Thyroid gland (tissue), 4 donors: ENCODE results near the gene MOGAT2. TPM values are rescaled to one million over a fixed set of nuclear protein-coding genes. Genes with fewer than 3 reads are reported as not detected.
"Not testable (repeated sequence)": the region's sequence is repeated elsewhere in the genome, so short reads cannot be mapped to it uniquely, and the experiment has no call there.

Experiments
- DNase-seq, 2 donors: peaks; one replicate each; pipeline ENCODE4 v3.0.0-alpha.2; 2019
- H3K27ac ChIP-seq, 3 donors: fragments of 200-600 bp; sonication (generic); 1 replicate in 2 of 3; 2 replicates in 1 of 3; pipeline ENCODE4 v1.5.1; 2016 to 2019; ENCODE audit warnings: mild to moderate bottlenecking in 1 of 3, moderate library complexity in 1 of 3
- H3K27me3 ChIP-seq: fragments of 200-600 bp; sonication (generic); one replicate; pipeline ENCODE4 v1.5.1; 2019
- H3K36me3 ChIP-seq, 2 donors: fragments of 200-600 bp; sonication (generic); one replicate each; pipeline ENCODE4 v1.5.1; 2016 to 2019
- H3K4me1 ChIP-seq, 2 donors: fragments of 200-600 bp; sonication (generic); one replicate each; pipeline ENCODE4 v1.5.1; 2017 to 2019
- H3K4me3 ChIP-seq, 3 donors: fragments of 200-600 bp; sonication (generic); replicated peaks in 1 of 3; 1 replicate in 2 of 3; 2 replicates in 1 of 3; pipeline ENCODE4 v1.5.1; 2016; ENCODE audit warnings: mild to moderate bottlenecking in 1 of 3
- H3K9me3 ChIP-seq: fragments of 200-600 bp; sonication (generic); one replicate; pipeline ENCODE4 v1.5.1; 2017
- POLR2A ChIP-seq, 2 donors: fragments of 450-650 bp; IDR thresholded peaks; one replicate each; pipeline ENCODE4 v1.6.1; 2017; ENCODE audit warnings: antibody characterized with exemption in 2 of 2, mild to moderate bottlenecking in 2 of 2, moderate library complexity in 1 of 2
- WGBS, 2 donors: methylation state at CpG; one replicate each; pipeline ENCODE4 v1.1.5; 2017; 5-methylcytosine and 5-hydroxymethylcytosine counted together
- intact Hi-C: fragments of 100-400 bp; cut with DNase I; formaldehyde crosslinking; loops from one replicate; pipeline ENCODE4 v1.15.1; 2023
- total RNA-seq, 4 donors: library from RNA; depleted of rRNA; stranded (reverse); fragments of >200 nt; gene quantifications; one replicate each; pipeline ENCODE4 v1.2.3, GENCODE V29; 2016
- TF ChIP-seq, protein P1 (sequence below), 6 experiments: fragments of 200-600 bp in 3 of 6; fragments of 450-650 bp in 3 of 6; sonication (generic) in 3 of 6; IDR thresholded peaks; one replicate each; pipeline ENCODE4 v1.5.1; 2016 to 2019; ENCODE audit warnings: antibody characterized with exemption in 6 of 6, mild to moderate bottlenecking in 2 of 6, inconsistent platforms in 1 of 6, moderate library complexity in 1 of 6

The MOGAT2 gene
- total RNA-seq, 4 donors from 2014 or later: 1.0 TPM; not detected in 3

DNA sequence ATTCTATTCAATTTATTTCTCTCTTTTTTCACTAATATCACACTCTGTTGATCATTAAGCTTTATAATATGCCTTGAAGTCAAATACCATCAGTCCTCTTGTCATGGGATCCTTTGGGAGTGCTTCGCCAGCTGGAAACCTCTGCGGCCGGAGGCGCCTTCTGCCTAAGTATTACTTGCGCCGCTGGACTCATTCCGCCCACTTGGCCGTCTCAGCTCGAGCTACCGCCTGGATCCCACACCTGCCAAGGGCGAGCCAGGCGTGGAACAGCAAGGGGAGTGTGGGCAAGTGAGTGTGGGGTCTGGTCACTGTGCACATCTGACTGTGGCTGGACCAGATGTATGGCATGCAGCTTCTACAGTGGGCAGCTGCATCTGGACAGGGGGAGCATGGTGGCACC, 39.7 kb upstream of the MOGAT2 start:
- no peaks in the 10 kb centered on the region for H3K27me3 ChIP-seq
- intact Hi-C loops: no loop called here
- DNase-seq: no peak
- no peaks in the 10 kb centered on the region for H3K9me3 ChIP-seq
- no peaks in the 10 kb centered on the region for H3K4me1 ChIP-seq
- no peaks in the 10 kb centered on the region for H3K36me3 ChIP-seq
- H3K4me3 ChIP-seq: no peak overlapping the region
- WGBS, 2 donors: 76 to 80% methylated on average over 12 of the region's 12 CpGs
- no peak overlapping the region for H3K27ac ChIP-seq
- TF ChIP-seq POLR2A (IDR thresholded peaks at IDR 0.05): no peak
- TF ChIP-seq, protein P1, sequence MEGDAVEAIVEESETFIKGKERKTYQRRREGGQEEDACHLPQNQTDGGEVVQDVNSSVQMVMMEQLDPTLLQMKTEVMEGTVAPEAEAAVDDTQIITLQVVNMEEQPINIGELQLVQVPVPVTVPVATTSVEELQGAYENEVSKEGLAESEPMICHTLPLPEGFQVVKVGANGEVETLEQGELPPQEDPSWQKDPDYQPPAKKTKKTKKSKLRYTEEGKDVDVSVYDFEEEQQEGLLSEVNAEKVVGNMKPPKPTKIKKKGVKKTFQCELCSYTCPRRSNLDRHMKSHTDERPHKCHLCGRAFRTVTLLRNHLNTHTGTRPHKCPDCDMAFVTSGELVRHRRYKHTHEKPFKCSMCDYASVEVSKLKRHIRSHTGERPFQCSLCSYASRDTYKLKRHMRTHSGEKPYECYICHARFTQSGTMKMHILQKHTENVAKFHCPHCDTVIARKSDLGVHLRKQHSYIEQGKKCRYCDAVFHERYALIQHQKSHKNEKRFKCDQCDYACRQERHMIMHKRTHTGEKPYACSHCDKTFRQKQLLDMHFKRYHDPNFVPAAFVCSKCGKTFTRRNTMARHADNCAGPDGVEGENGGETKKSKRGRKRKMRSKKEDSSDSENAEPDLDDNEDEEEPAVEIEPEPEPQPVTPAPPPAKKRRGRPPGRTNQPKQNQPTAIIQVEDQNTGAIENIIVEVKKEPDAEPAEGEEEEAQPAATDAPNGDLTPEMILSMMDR (IDR thresholded peaks at IDR 0.05): no peak

DNA sequence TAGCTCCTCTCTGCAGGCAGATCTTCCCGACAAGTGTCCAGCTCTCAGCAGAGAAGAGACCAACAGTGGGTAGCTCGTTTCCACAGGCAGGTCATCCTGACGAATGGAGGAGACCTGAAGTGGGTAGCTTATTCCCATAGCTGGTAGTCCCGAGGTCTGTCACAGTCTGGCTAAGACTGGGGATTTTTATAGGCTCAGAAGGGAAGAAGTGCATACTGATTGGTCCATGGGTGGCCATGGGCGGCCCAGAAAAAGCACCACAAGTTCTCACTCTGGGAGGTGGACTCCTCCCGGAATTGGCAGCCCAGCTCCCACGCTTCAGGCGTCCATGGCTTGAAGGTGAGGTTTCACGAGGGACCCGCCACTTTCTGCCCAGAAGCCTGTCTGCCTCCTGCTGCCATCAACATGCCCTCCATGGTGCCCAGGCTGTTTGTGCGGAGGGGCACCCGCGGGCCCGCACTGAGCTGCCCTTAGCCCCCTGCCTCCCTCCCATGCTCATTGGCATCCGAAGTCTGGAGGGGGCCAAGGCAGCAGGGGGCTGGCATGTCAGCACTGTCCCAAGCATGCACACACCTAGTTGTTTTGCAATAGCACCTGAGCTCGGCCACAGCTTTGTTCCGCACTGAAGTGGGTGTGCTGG, 38.9 kb upstream of the MOGAT2 start:
- intact Hi-C loops: no loop called here
- Histone ChIP-seq H3K27ac (no peak overlapping the region), H3K9me3 (no peaks in the 10 kb centered on the region), H3K27me3 (no peaks in the 10 kb centered on the region), H3K4me3 (no peak overlapping the region), H3K36me3 (no peaks in the 10 kb centered on the region), H3K4me1 (no peaks in the 10 kb centered on the region)
- TF ChIP-seq, protein P1 (IDR thresholded peaks at IDR 0.05): no peak
- TF ChIP-seq POLR2A (IDR thresholded peaks at IDR 0.05): no peak
- WGBS, 2 donors: 70 to 72% methylated on average over 11 to 16 of the region's 17 CpGs
- DNase-seq: no peak

DNA sequence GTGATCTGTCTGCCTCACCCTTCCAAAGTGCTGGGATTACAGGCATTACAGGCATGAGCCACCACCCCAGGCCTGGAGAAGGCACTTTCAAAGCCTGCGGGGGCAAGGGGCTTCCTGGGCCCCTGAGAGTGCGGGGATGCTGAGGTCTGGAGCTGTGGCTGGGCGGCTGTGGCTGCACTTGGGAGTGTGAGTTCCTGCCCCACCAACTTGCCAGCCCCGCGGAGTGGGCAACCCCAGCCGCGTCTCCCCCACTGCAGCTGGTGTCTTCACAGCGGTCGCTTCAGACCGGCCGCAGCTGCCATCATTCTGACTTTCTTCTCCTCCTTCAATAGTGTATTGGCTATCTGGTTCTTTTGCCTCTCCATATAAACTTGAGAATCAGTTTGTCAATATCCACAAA, 38.1 kb upstream of the MOGAT2 start:
- H3K4me1 ChIP-seq: no peaks in the 10 kb centered on the region
- no peaks in the 10 kb centered on the region for H3K36me3 ChIP-seq
- no peak for DNase-seq
- intact Hi-C loops: no loop called here
- WGBS, 2 donors: 86 to 88% methylated on average over 8 to 11 of the region's 11 CpGs
- no peak overlapping the region for H3K4me3 ChIP-seq
- H3K9me3 ChIP-seq: no peaks in the 10 kb centered on the region
- TF ChIP-seq, protein P1 (IDR thresholded peaks at IDR 0.05): no peak
- no peak for TF ChIP-seq POLR2A (IDR thresholded peaks at IDR 0.05)
- H3K27me3 ChIP-seq: no peaks in the 10 kb centered on the region
- H3K27ac ChIP-seq: no peak overlapping the region

DNA sequence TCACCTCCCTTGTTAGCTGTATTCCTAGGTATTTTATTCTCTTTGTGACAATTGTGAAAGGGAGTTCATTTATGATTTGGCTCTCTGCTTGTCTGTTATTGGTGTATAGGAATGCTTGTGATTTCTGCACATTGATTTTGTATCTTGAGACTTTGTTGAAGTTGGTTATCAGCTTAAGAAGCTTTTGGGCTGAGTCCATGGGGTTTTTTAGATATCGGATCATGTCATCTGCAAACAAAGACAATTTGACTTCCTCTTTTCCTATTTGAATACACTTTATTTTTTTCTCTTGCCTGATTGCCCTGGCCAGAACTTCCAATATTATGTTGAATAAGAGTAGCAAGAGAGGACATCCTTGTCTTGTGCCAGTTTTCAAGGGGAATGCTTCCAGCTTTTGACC, 33.8 kb upstream of the MOGAT2 start:
- H3K4me3 ChIP-seq, H3K9me3 ChIP-seq, H3K27ac ChIP-seq, H3K36me3 ChIP-seq, H3K4me1 ChIP-seq, H3K27me3 ChIP-seq, intact Hi-C loops, DNase-seq: not testable (repeated sequence)
- WGBS, 2 donors: 92 to 95% methylated on average over 1 of the region's 1 CpG

- H3K36me3 ChIP-seq: no peaks in the 10 kb centered on the region
- H3K27ac ChIP-seq: no peak overlapping the region
- no peak overlapping the region for H3K4me3 ChIP-seq
- WGBS, 2 donors: 86 to 89% methylated on average over 3 of the region's 3 CpGs
- intact Hi-C loops: no loop called here
- no peaks in the 10 kb centered on the region for H3K4me1 ChIP-seq
- H3K9me3 ChIP-seq: no peaks in the 10 kb centered on the region
- TF ChIP-seq, protein P1 (IDR thresholded peaks at IDR 0.05): no peak
- TF ChIP-seq POLR2A (IDR thresholded peaks at IDR 0.05): no peak
- no peaks in the 10 kb centered on the region for H3K27me3 ChIP-seq
- no peak for DNase-seq
These were observed 27.6 kb upstream of the MOGAT2 start for GRCh38 chr11:75689863-75690609.
